ENCODE data around the gene SORBS1. TPM values are rescaled to one million over a fixed set of nuclear protein-coding genes. Genes with fewer than 3 reads are reported as not detected.

Gene SORBS1
- total and polyA plus RNA-seq, 9 of the 15 experiments (the other 6 are each of a cell fraction or from before 2014, with no cell fraction given), result 2.0 to 13.3 (median 6.5) TPM

- TF ChIP-seq RBM15 (IDR thresholded peaks at IDR 0.05; ENCODE audit: insufficient read depth, low read length) (no peak), ZKSCAN8 (CRISPR knock-in tag; IDR thresholded peaks at IDR 0.05) (no peak), NEUROD1 (IDR thresholded peaks at IDR 0.05; ENCODE audit: borderline replicate concordance, low read depth, low read length, partially characterized antibody) (no peak), ZNF23 (CRISPR knock-in tag; IDR thresholded peaks at IDR 0.05) (no peak), LARP7 (IDR thresholded peaks at IDR 0.05) (no peak), CHCHD3 (CRISPR knock-in tag; IDR thresholded peaks at IDR 0.05) (no peak), HOMEZ (CRISPR knock-in tag; IDR thresholded peaks at IDR 0.05) (no peak), NRF1 (conservative IDR thresholded peaks at IDR 0.05 in 1 of 2, IDR thresholded peaks at IDR 0.05 in 1 of 2) (no peak), L3MBTL2 (IDR thresholded peaks at IDR 0.05) (0 out of 2 replicates have a peak, but pooled peaks have one; percentile 49), SIN3B (IDR thresholded peaks at IDR 0.05; ENCODE audit: low read depth) (no peak), TRIM28 (IDR thresholded peaks at IDR 0.05) (no peak), BMI1 (IDR thresholded peaks at IDR 0.05; ENCODE audit: low read length) (no peak), BHLHE40 (IDR thresholded peaks at IDR 0.05; ENCODE audit: low read length) (no peak), CC2D1A (IDR thresholded peaks at IDR 0.05) (0 out of 2 replicates have a peak, but pooled peaks have one; percentile 39), GATA2 (CRISPR knock-in tag; IDR thresholded peaks at IDR 0.05) (no peak), ID3 (CRISPR knock-in tag; IDR thresholded peaks at IDR 0.05) (no peak), ID3 (tag; IDR thresholded peaks at IDR 0.05) (no peak), ZNF316 (IDR thresholded peaks at IDR 0.05) (no peak), MAX (CRISPR knock-in tag; IDR thresholded peaks at IDR 0.05) (no peak), HDAC1 (IDR thresholded peaks at IDR 0.05) (no peak), TAF7 (tag; IDR thresholded peaks at IDR 0.05) (no peak), ZFX (CRISPR knock-in tag; IDR thresholded peaks at IDR 0.05) (no peak), HNRNPLL (IDR thresholded peaks at IDR 0.05; ENCODE audit: low read depth, low read length, poor library complexity, severe bottlenecking) (no peak), POLR2AphosphoS2 (IDR thresholded peaks at IDR 0.05; ENCODE audit: low read length) (no peak), LCOR (CRISPR knock-in tag; IDR thresholded peaks at IDR 0.05) (no peak)
- TF ChIP-seq, protein P1, sequence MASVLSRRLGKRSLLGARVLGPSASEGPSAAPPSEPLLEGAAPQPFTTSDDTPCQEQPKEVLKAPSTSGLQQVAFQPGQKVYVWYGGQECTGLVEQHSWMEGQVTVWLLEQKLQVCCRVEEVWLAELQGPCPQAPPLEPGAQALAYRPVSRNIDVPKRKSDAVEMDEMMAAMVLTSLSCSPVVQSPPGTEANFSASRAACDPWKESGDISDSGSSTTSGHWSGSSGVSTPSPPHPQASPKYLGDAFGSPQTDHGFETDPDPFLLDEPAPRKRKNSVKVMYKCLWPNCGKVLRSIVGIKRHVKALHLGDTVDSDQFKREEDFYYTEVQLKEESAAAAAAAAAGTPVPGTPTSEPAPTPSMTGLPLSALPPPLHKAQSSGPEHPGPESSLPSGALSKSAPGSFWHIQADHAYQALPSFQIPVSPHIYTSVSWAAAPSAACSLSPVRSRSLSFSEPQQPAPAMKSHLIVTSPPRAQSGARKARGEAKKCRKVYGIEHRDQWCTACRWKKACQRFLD (CRISPR knock-in tag; IDR thresholded peaks at IDR 0.05), result no peak
- TF ChIP-seq, protein P2, sequence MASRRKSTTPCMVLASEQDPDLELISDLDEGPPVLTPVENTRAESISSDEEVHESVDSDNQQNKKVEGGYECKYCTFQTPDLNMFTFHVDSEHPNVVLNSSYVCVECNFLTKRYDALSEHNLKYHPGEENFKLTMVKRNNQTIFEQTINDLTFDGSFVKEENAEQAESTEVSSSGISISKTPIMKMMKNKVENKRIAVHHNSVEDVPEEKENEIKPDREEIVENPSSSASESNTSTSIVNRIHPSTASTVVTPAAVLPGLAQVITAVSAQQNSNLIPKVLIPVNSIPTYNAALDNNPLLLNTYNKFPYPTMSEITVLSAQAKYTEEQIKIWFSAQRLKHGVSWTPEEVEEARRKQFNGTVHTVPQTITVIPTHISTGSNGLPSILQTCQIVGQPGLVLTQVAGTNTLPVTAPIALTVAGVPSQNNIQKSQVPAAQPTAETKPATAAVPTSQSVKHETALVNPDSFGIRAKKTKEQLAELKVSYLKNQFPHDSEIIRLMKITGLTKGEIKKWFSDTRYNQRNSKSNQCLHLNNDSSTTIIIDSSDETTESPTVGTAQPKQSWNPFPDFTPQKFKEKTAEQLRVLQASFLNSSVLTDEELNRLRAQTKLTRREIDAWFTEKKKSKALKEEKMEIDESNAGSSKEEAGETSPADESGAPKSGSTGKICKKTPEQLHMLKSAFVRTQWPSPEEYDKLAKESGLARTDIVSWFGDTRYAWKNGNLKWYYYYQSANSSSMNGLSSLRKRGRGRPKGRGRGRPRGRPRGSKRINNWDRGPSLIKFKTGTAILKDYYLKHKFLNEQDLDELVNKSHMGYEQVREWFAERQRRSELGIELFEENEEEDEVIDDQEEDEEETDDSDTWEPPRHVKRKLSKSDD (conservative IDR thresholded peaks at IDR 0.05; ENCODE audit: low read length), result no peak
These were observed 94.0 kb downstream of the SORBS1 start (continued) for GRCh38 chr10:95467162-95467599.
